ENCODE measurements around the gene CCDC188.

The CCDC188 gene

GRCh38 chr22:20116951-20117632 is 33.8 kb downstream of the CCDC188 start, which contains the start of gene TRMT2A:
Gene TRMT2A (minus strand): TSS chr22:20117226. CDS start chr22:20116906, 320 bp downstream.
- DNase-seq (ENCODE audit: low read depth), result peak; percentile 93

- no peak for DNase-seq (ENCODE audit: low read depth)
These were observed 34.4 kb downstream of the CCDC188 start for GRCh38 chr22:20116376-20116950.

GRCh38 chr22:20115691-20116375 is 35.0 kb downstream of the CCDC188 start, which contains the start of gene RANBP1:
Gene RANBP1 (plus strand): TSS chr22:20116104. CDS start chr22:20116185, 81 bp downstream.
- DNase-seq (ENCODE audit: low read depth), result no peak

- DNase-seq (ENCODE audit: low read depth), result no peak
These were observed 36.1 kb downstream of the CCDC188 start for GRCh38 chr22:20114506-20115475.

GRCh38 chr22:20113551-20114310 is 37.1 kb downstream of the CCDC188 start:
- DNase-seq (ENCODE audit: low read depth), result no peak

- DNase-seq (ENCODE audit: low read depth), result no peak
These were observed 38.0 kb downstream of the CCDC188 start for GRCh38 chr22:20112623-20113511.

- DNase-seq (ENCODE audit: low read depth), result no peak
These were observed 38.9 kb downstream of the CCDC188 start for GRCh38 chr22:20111689-20112622.

GRCh38 chr22:20111045-20111688 is 39.7 kb downstream of the CCDC188 start:
- no peak for DNase-seq (ENCODE audit: low read depth)

- DNase-seq (ENCODE audit: low read depth), result no peak
These were observed 40.4 kb downstream of the CCDC188 start for GRCh38 chr22:20110359-20110985.

GRCh38 chr22:20109411-20110358 is 41.2 kb downstream of the CCDC188 start:
- no peak for DNase-seq (ENCODE audit: low read depth)

GRCh38 chr22:20108757-20109230 is 42.1 kb downstream of the CCDC188 start:
- DNase-seq (ENCODE audit: low read depth), result no peak

GRCh38 chr22:20107951-20108756 is 42.7 kb downstream of the CCDC188 start:
- DNase-seq (ENCODE audit: low read depth), result no peak

GRCh38 chr22:20107471-20107901 is 43.4 kb downstream of the CCDC188 start:
- no peak for DNase-seq (ENCODE audit: low read depth)

GRCh38 chr22:20106849-20107237 is 44.0 kb downstream of the CCDC188 start:
- no peak for DNase-seq (ENCODE audit: low read depth)

GRCh38 chr22:20106205-20106848 is 44.5 kb downstream of the CCDC188 start:
- no peak for DNase-seq (ENCODE audit: low read depth)

Measured in activated gamma-delta T cell treated with anti-CD3 and anti-CD28 coated beads, Interleukin-2, amount 50 U/mL, for 16 hours (primary cell).